Measurements from ENCODE around the gene TAF11L5.
"Not testable (repeated sequence)": the region's sequence is repeated elsewhere in the genome, so short reads cannot be mapped to it uniquely, and the experiment has no call there.

Gene TAF11L5

DNA sequence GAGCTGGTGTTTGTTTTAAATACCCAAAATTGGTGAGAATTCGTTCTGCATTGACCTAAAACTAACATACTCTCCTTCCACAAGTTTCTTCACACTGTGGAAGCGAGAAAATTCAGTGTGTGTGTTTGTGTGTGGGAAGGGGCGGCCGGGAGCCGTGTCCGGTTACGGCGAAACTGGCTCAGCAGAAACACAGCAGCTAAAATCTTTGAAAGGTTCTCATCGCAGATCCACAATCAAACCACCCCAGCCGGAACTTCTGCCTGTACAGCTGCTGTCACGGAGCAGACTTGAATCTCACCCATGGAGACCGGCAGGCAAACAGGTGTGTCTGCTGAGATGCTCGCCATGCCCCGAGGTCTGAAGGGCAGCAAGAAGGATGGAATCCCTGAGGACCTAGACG, at the start of gene TAF11L5:
TAF11L5 (plus strand) TSS at position 301 of the 400 bp plus-strand sequence.
- DNase-seq (ENCODE audit: extremely low read depth in 1 of 2, low read depth in 1 of 2) = not testable (repeated sequence)

DNA sequence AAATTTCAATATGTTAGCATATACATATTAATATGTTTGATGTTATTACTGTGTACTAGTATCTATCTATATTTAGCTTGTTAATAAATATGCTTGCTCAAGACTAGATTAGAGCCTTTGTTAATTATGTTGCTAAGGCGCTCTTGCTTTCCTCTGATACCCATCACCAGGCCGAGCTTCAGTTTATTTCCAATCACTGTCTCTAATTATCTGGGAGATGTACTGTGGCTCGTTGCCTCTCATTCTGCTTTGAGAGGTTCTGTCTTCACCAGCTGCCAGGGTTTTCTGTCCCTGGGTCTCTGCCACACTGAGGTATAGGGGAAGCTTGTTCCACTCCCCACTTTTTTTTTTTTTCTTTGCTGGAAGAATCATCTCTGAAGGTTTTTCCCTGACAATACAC, 48.0 kb upstream of the TAF11L5 start:
- no peak for DNase-seq (ENCODE audit: extremely low read depth in 1 of 2, low read depth in 1 of 2)

DNA sequence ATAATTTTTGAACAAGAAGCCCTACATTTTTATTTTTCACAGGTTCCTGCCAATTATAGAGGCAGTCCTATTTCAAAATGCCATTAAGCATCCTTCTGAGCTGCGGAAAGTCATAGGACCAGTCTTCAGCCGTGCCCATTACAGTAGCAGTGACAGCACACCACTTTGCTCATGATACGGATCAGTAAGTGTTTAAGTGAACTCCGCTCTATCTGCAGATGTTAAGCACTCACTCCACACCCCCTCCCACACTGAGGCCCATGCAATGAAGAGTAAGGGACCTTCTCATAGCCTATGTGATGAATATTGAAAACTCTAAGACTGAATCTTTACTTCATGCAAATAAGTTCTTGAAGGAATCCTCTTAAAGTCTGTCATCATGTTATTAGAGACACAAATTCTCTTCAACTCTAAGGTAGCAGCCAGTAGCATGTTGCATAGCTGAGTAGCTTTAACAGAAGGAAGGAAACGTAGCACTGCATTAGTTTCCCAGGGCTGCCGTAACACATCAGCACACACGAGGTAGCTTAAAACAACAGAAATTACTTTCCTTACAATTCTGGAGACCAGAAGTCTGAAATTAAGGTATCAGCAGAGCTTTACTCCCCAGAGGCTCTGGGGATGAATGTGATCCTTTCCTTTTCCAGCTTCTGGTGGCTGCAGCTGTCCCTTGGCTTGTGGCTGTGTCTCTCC, 47.3 kb upstream of the TAF11L5 start:
- no peak for DNase-seq (ENCODE audit: extremely low read depth in 1 of 2, low read depth in 1 of 2)

- DNase-seq (ENCODE audit: extremely low read depth in 1 of 2, low read depth in 1 of 2) = no peak
Measured at GRCh38 chr5:17481378-17481777, 43.7 kb upstream of the TAF11L5 start.

DNA sequence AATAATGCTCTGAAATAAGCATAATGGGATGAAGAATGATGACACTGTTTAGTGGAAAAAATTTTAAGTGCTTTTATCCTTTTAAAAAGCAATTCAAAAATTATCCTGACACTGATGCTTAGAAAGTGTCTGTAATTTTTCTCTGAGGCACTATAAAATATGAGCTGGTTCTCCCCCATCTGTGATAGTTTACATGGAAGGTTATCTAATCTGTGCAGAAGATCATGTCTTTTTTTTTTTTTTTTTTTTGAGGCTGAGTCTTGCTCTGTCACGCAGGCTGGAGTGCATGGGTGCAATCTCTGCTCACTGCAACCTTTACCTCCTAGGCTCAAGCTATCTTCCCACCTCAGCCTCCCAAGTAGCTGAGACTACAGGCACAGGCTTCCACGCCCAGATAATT, 42.2 kb upstream of the TAF11L5 start:
- no peak for DNase-seq (ENCODE audit: extremely low read depth in 1 of 2, low read depth in 1 of 2)

GRCh38 chr5:17486464-17487173, 38.4 kb upstream of the TAF11L5 start:
- DNase-seq (ENCODE audit: extremely low read depth in 1 of 2, low read depth in 1 of 2) = not testable (repeated sequence)

GRCh38 chr5:17487174-17487512, 37.9 kb upstream of the TAF11L5 start:
- DNase-seq (ENCODE audit: extremely low read depth in 1 of 2, low read depth in 1 of 2) = no peak

DNA sequence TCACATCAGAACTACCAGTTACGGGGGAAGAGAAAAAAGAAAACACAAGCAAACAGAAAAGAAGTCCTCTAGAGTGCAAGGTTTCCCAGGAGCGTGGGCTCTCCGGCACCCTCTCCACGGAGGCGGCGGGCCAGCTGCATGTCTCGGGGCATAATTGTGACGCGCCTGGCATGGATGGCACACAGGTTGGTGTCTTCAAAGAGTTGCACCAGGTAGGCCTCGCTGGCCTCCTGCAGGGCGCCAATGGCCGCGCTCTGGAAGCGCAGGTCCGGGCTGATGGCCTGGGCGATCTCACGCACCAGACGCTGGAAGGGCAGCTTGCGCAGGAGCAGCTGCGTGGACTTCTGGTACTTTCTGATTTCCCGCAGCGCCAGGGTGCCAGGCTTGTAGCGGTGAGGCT, 33.8 kb upstream of the TAF11L5 start:
- DNase-seq (ENCODE audit: extremely low read depth in 1 of 2, low read depth in 1 of 2) = not testable (repeated sequence)

DNA sequence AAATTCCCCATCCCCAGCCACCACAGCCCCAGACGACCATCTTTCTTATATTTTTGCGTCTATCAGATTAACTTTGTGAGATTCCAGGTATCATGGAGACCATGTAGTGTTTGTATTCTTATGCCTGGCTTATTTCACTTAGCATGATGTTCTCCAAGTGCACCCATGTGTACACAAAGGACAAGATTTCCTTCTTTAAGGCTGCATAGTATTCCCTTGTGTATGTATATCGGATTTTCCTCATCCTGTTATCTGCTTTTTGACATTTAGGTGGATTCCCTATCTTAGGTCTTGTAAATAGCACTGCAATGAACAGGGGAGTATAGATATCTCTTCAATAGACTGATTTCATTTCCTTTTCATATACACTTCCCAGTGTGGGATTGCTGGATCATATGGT, 32.3 kb upstream of the TAF11L5 start:
- DNase-seq (ENCODE audit: extremely low read depth in 1 of 2, low read depth in 1 of 2) = no peak

- DNase-seq (ENCODE audit: extremely low read depth in 1 of 2, low read depth in 1 of 2) = no peak
Measured at GRCh38 chr5:17497446-17497845, 27.6 kb upstream of the TAF11L5 start.

GRCh38 chr5:17497931-17498330, 27.1 kb upstream of the TAF11L5 start, which contains the start of gene TAF11L2:
TAF11L2 (plus strand) TSS chr5:17498231.
- DNase-seq (ENCODE audit: extremely low read depth in 1 of 2, low read depth in 1 of 2) = not testable (repeated sequence)

DNA sequence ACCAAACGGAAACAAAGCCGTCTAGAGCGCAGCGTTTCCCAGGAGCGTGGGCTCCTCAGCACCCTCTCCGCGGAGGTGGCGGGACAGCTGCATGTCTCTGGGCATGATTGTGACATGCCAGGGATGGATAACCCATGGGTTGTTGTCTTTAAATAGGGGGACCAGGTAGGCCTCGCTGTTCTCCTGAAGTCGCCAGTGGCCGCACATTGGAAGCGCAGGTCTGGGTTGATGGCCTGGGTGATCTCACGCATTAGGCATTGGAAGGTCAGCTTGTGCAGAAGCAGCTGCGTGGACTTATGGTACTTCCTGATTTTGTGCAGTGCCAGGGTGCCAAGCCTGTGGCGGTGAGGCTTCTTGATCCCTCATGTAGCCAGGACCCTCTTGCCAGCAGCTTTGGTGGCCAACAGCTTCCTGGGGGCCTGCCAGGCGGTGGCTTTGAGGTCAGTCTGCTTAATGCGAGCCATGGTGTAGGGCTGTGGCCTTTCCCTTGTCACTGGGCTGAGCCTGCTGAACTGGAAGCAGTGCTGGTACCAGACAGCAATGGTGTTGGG, 13.2 kb upstream of the TAF11L5 start:
- no peak for DNase-seq (ENCODE audit: extremely low read depth in 1 of 2, low read depth in 1 of 2)

DNA sequence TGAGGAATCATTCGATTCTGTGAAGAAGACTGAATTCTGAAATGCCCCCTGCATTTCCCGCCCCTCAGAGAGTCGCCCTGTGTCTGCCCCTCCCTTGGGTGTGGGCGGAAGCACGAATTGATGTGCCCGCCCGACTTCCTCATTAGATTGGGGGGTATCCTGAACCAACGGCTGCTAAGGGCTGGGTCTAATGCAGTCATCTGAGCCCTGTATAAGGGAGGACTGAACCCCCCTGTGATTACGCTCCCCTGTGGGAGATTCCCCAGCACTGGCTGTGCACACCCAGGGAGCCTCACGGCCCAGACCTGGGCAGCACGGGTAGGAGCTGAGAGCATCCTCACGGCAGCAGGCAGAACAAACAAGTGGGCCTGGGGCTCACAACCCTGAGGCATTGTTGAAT, 7.5 kb upstream of the TAF11L5 start:
- not testable (repeated sequence) for DNase-seq (ENCODE audit: extremely low read depth in 1 of 2, low read depth in 1 of 2)

GRCh38 chr5:17518067-17518466, 7.0 kb upstream of the TAF11L5 start, which contains the start of gene TAF11L3:
TAF11L3 (plus strand) TSS chr5:17518367.
- not testable (repeated sequence) for DNase-seq (ENCODE audit: extremely low read depth in 1 of 2, low read depth in 1 of 2)

DNA sequence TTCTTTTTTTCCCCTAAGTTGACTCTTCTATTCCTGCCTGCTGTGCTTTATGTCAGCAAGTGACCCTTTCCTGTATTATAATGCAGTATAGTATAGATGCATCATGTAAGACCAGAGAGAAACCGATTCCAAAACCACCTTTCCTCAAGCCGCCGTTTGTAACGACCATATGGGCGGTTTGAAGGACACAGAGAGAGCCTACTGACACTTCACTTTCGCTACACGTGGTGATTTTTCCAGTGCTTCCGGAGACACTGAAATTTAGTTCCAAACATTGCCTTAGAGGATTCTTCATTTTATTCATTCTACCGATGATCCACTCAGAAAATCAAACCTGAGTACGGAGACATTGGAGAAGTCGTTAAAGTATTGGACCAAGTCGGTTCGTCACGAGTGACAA, 5.5 kb upstream of the TAF11L5 start:
- DNase-seq (ENCODE audit: extremely low read depth in 1 of 2, low read depth in 1 of 2) = not testable (repeated sequence)

DNA sequence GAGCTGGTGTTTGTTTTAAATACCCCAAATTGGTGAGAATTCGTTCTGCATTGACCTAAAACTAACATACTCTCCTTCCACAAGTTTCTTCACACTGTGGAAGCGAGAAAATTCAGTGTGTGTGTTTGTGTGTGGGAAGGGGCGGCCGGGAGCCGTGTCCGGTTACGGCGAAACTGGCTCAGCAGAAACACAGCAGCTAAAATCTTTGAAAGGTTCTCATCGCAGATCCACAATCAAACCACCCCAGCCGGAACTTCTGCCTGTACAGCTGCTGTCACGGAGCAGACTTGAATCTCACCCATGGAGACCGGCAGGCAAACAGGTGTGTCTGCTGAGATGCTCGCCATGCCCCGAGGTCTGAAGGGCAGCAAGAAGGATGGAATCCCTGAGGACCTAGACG, 3.5 kb upstream of the TAF11L5 start, which contains the start of gene TAF11L4:
TAF11L4 (plus strand) TSS at position 301 of the 400 bp plus-strand sequence.
- not testable (repeated sequence) for DNase-seq (ENCODE audit: extremely low read depth in 1 of 2, low read depth in 1 of 2)

GRCh38 chr5:17526504-17526903, 1.5 kb downstream of the TAF11L5 start:
- not testable (repeated sequence) for DNase-seq (ENCODE audit: extremely low read depth in 1 of 2, low read depth in 1 of 2)

- DNase-seq (ENCODE audit: extremely low read depth in 1 of 2, low read depth in 1 of 2) = not testable (repeated sequence)
Measured at GRCh38 chr5:17528369-17528768, 3.3 kb downstream of the TAF11L5 start, which contains the start of gene TAF11L6. TAF11L6 (plus strand) TSS chr5:17528669.

Measured in stimulated activated CD8-positive, alpha-beta memory T cell treated with anti-CD3 and anti-CD28 coated beads, Interleukin-7, amount 100 ng/mL, for 48 hours (primary cell).